GM18907 (cell line): ENCODE results near the gene PKN2.

Experiments used
- ATAC-seq: cut with Tn5 transposase; IDR thresholded peaks from one replicate; pipeline ENCODE4 v1.9.1; 2021; ENCODE audit warnings: mild to moderate bottlenecking, moderate library complexity; ENCODE audit not compliant: unreplicated experiment

The PKN2 gene

DNA sequence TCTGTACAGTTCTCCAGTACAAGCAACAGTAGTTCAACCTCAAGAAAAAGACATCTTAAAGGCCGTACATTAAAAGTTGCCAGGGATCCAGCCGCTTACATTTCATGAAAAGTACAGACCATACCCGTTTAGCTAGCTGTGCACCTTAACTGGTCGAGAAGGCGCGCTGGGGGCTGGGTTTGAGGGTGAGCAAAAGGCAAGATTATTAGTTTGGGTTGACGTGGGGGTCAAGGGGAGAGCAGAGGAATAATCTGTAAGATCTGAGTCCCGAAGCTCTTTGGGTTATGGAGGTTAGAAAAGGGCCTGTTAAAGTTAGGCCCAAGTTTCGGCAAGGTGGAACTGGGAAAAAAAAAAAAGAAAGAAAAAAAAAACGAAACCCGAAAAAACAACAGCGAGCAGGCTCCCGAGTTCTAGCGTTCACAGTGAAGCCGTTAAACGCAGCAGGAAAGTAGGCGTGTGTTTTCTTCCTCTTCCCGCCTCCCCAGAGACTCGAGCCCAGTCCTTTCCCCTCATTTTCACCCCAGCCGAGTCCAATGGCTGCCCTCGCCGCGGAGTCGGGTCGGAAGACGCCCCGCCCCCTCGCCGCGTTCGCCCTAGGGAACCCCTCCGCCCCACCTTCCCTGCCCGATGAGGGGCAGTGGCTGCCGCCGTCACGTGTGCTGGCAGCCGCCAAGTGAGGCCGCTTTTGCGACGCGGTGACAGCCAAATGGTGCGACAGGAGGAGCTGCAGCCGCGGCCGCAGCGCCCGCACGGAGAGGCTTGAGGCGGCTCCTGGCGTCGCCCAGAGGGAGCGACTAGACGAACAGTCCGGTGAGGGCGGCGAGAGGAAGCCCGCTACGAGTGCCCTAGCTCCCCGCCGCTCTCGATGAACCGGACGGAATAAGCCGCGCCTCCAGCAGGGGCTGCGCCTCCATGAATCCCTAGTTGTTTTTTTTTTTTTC is at the start of gene PKN2:
Gene PKN2 (plus strand): TSS at position 733 of the 941 bp plus-strand sequence. CDS start 308 bp downstream, outside the sequence.
- ATAC-seq = peak; percentile 89

DNA sequence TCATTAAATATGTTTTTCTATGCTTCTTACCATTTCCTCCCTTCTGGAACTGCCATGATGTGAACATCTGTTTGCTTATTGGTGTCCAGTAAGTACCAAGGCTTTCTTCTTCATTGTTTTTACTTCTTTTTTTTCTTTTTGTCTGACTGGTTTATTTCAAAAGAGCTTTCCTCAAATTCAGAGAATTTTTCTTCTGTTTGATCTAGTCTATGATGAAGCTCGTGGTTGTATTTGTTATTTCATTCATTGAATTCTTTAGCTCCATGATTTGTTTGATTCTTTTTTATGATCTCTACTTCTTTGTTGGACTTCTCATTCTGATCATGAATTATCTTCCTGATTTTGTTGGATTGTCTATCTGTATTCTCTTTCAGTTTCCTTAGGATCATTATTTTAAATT is 49.5 kb upstream of the PKN2 start:
- ATAC-seq = no peak

DNA sequence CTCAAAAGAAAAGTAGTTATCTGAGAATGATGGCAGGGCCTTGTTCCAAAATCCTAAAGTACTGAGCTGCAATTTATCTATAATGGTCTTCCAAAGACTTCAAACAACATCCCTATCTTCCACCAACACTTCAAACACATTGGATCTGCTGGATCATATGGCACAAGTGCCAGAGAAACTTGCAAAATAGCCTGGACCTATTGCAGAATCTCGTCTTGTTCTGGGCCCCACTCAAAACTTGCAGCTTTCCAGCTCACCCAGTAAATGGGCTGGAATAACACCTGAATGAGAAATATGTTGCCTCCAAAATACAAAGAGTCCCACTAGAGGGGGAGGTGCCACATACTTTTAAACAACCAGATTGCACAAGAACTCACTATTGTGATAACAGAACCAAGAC is 44.0 kb upstream of the PKN2 start:
- ATAC-seq = no peak

DNA sequence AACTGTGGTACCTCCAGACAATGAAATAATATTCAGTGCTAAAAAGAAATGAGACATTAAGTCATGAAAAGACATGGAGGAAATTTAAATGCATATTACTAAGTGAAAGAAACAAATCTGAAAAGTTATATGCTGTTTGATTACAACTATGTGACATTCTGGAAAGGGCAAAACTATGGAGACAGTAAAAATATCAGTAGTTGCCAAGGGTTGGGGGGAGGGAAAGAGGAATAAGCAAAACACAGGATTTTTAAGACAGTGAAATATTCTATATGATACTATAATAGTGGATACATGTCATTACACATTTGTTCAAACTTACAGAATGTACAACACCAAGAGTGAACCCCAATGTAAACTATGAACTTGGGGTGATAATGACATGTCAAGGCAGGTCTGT is 38.2 kb upstream of the PKN2 start:
- no peak for ATAC-seq

DNA sequence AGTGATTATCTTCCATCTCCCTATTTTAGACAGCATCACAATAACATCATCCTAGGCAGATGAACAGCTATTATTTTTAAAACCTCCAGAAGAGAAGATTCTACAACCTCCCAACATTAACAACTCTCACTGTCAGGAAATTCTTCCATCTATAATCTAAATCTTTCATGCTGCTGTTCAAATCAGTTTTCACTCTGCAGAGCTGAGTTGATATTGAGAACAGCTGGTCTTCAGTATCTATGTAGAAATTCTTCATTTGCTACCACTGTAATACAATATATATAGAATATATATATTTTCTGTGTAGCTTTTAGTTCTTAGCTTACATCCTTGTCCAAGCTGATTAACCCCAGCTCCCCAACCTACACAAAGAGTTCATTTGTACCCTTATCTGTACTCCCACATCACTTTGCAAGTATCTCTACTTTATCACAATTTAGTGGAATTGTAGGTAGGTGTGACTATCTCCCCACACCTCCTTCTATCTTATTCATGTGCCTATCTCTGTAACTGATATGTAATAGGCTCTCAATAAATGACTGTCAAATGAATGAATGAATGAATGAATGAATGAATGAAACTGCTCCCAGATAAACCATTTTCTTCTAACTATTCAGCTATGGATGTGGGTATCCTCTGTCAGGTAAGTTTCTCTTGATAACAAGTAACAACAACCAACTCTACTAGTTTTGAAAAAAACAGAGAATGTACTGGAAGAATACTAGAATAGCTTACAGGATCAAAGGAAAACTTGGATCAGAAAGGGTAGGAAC is 37.4 kb upstream of the PKN2 start:
- no peak for ATAC-seq

DNA sequence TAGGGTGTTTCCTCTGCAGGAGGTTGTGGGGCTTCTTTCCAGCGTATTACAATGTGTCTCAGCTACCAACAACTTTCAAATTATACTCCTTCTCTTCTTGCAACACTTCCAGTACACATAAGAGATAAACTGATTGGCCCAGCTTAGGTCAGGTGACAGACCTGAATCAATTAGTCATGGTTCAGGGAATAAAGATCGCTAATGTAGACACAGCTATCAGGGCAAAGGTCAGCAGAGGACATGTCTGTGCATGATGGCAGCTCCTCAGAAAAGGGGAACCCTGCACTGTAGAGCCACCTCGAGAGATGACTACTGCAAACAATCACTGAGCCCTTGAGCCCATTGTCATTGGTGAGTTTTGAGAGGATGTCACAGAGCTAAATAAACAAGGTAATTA is 36.8 kb upstream of the PKN2 start:
- peak; percentile 81 for ATAC-seq

DNA sequence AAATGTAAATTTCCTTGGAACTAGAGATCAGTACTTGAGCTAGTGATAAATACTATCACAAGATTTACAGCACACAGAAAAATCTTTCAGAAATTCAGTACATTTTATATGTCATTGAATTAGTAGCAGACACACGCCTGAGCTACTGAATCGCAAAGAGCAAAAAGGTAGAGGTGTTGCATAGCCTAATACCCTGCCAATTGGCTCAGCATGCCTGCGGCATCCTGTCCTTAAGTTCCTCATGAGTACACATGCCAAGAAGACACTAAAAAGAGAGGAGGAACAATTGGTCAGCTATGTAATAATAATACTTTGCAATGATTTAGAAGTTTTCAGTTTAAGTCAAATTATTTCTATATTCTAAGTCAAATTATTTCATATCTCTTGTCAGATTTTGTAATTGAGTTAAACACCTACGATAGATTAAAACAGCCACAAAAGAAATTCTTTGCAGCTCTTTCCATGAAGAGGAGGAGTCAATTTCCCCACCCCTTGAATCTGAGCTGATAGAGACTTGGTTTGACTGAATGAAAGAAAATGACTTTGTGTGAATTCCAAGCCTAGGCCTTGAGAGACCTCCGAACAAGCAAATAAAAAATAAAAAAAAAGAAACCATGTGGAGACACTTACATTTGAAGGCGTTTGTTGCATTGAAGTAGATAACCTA is 36.2 kb upstream of the PKN2 start:
- ATAC-seq = no peak

DNA sequence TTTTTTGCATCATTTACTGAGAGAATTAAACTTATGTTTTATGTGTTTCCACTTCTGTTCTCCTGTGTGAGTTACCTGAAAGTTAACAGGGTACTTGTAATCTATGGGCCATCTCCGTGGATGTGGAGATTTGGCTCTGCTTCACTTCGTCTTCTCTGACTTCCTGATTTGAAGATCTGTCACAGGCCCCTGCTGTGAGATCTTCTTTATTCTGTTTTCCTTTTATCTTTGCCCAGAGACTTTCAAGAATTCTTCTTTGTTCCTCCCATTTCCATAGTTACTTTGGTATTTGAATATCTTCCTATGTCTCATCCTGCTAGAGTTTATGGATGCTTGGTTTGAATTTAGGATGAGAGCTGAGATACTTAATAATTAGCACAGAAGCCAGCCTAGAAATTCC is 35.4 kb upstream of the PKN2 start:
- no peak for ATAC-seq

DNA sequence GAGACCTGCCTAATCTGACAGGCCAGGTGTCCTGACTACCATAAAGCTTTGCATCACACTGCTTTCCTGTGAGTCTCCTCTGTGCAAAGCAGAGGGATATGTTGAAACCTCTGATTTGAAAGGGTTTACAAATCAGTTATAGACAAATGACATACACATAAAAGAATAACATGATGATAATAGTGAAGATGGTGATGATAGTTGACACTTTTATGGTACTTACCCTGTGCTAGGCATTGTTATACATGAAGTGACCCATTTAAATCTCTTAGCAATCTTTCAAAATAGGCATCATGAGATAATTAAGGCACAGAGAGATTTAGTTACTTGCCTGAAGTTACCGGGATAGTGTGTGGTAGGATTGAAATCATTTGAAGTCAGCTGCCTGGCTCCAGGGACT is 34.1 kb upstream of the PKN2 start:
- no peak for ATAC-seq

DNA sequence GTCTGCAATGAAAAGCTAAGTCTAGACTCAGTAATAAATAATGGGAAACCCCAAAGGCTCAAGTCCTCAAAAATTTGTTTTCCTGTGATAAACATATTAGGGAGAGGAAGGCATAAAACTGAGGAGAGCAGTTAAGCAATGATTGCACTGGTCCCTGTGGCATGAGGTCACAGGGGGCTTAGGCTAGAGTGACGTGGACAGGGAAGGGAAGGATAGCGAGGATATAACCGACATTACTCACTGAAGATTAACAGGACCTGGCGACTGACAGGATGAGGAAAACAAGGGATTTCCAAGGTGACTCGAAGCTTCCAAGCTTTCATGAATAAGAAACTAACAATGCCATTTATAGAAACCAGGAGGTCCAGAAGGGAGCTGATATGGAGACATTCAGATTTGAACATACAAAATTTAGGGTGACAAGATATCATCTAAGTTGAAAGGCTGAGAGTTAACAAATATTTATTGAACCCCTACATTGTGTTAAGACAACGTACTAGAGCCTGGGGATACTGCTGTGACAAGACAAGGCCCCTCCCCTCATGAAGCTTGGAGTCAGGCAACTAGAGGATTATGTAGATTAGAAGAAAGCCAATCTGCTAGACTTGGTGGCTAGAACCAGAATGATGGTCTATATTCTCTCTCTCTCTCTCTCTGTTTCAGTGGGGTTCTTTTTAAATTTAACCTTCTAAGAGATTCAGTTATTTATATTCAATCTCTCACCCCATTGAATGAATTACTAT is 33.2 kb upstream of the PKN2 start:
- ATAC-seq = no peak

DNA sequence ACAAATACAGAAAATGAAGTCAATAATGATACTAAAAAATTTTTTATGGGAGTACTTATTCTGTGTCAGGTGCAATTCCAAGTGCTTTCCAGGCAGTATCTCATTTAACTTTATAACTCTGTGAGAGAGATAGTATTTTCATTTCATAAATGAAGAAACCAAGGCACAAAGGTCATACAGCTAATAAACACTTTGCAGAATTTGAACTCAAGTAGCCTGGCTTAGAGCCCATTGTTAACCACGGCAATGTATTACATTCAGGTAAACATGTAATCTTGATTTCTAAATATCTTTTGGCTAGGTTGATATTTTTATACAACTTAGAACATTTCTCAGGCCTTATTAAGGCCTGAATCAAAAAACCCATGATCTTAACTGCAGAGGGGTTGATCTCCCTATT is 28.9 kb upstream of the PKN2 start:
- no peak for ATAC-seq

DNA sequence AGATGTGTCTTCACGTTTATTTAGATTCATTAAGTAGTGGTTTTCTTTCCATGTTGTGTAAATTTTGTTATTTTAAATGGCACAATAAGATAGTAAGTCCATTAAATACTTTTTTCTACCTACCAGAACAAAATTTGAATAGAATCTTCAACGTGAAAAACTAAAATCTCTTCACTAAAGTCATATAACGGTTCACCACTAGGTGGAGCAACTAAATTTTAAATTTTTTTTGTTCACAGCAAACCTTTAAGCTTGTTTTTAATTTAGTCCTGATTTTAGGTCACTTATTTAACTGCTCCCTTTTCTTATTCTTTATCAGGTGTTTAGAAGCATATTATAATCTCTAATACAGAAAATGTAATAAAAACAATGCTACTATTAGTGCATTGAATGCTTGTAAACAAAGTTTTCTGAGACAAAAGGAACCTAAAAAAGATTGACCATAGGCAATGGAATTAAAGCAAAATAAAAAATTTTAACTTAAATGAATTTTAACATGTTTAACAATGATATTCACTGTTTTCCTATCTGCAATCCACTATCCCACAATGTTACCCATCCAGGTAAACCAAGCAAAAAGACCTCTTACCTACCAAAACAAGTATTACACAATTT is 28.3 kb upstream of the PKN2 start:
- no peak for ATAC-seq

DNA sequence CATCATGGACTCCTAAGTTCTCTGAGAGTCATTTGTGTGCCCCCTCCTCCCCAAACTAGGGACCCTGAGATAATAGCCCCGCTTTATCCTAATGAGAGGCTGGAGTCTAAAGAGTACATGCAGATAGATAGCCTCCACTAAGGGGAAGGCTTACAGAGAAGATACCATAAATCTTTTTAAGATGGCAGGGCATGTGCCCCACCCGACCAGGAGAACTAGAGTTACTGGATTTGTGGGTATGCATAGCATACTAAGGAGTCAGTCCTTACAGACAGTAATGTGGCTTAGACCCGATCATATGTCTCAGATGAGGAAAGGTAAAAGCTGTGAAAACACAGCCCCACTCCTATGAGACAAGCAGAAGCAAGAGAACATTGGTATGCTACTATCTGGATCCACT is 25.7 kb upstream of the PKN2 start:
- no peak for ATAC-seq

DNA sequence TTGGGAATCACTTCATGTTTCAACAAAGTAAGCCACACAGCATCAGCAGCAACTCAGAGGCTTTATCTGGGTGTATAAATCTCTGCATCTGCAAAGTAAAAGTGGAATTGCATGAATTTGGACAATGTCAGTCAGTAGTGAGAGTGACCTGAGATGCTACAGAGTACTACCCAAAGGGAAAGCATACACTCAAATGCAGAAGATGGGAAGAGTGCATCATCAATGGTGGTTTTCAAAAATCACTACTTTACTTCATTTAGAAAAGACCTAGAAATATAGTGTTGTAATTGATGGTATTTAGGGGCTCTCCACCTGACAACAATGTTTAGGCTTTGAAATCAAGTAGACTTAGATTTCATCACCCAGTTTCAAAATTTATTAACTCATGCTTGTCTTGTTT is 24.5 kb upstream of the PKN2 start:
- ATAC-seq = no peak

DNA sequence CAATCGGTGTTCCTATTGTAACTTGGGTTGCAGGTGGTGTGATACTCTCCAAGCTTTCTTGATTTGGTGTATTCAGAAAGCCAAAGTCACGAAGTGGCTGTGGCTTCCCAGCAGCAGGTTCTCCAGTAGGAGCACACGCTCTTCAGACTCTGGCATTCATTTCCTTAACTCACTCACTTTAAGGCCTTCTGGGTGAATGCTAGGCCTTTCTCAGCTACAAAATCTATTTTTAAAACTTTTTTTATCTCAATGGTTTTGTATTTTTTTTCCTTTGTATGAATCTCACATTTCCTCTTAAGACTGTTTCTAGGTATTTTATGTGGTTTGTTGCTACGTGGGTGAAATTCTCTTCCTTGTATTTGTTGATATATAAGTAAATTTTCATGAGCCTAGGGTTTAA is 22.9 kb upstream of the PKN2 start:
- ATAC-seq = no peak

DNA sequence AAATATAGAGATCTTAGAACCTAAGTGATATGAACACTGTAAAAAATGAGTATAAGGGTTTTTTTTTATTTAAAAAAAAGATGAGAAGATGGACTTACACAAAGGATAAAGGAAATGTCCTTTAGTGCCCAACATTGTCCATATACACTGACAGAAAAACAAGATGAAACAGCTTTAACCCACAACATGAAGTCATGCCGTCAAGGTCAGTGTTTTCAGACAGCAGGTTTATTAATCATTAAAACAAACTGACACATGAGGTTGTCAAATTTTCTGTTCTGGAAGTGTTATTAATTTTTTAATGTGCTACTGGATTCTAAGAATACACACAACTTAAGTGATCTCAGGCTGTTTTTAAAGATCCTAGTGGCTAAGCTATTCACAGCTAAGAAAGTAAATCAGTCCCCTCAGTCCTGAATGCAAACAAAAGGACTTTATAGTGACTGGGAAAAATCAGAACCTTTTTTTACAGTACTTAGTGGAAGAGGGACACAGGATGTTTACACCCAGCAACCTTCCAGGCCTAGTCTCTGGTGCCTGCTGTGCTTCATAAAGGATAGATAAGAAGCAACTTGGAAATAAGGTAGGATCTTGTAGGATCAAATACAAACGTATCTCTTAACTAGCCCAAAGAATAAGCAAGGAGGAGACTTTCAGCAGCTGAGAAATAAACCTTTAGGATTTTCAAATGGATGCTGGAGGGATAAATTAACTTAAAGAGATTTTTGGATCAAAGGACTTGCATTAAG is 21.9 kb upstream of the PKN2 start:
- ATAC-seq = peak; percentile 81

DNA sequence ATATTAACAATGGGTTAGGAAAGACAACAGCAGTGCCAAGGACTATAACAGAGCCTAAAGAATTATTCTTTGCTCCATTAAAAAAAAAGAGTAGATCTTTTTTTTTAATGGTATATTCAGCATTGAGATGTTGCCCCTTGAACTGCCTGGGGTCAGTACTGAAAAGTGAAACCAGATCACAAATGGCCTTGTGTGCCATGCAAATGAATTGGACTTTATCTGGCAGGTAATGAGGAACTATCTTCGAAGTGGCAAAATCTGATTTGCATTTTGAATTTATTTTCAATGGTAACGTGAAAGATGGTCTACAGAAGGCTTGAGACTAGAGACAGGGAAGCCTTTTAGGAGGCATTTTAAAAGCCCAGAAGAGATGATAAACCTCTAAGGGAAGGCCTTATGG is 21.4 kb upstream of the PKN2 start:
- ATAC-seq = peak; percentile 41

DNA sequence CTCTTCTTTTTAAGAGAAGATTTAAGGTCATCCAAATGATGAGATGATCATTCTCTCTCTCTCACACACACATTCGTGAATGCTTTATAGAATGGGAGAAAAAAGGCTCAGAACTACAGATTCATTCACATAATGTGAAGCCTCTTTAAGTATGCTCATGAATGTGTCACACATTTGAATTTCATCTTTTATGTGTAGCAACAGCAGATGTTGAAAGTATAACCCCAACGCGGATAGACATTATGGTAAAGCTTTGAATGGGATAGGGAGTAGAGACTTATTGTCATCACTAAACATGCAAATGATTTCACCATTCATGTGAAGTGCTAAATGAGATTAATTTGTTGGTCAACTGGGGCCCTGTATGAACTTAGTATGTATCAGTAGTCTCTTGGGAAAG is 15.7 kb upstream of the PKN2 start:
- ATAC-seq = no peak

DNA sequence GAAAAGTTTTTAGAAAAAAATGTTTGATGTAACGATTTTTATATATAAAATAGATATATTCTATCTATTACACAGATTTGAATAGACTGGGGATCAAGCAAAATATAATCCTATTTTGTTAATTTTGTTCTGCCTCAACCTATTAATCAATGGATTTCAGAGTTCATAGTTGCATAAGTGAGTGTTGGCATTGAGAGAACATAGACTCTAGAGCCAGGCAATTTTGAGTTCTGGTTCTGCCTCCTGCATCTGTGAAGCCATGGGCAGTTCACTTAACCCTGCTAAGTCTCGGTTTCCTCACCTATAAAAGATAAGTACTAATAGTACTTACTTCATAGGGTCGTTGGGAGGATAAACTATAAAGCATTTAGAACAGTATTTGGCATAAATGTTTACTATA is 13.6 kb upstream of the PKN2 start:
- no peak for ATAC-seq

DNA sequence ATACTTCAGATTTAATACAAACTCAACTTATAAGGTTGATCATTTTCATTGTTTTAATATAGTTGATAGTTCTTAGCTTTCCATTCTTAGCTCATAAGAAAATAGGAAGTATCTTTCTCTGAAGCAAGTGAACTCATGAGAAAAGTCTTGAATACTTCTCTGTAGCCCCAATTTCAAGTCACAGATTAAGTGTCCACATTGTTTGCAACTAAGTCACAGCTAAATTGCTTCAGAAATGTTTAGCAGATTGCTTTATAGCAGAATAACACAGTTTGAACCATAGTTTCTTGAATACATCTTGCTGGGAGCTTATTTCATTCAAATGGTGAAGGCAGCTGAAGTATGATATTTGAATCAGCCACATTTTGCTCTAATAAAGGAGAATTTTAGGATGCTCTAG is 10.6 kb upstream of the PKN2 start:
- no peak for ATAC-seq
